Activated CD8-positive, alpha-beta T cell treated with anti-CD3 and anti-CD28 coated beads for 36 hours (primary cell): ENCODE results near the gene RHOV. TPM values are rescaled to one million over a fixed set of nuclear protein-coding genes. Genes with fewer than 3 reads are reported as not detected.

Source experiments
- ATAC-seq: fragments of 200-7000 bp; cut with Tn5 transposase; one replicate; pipeline ENCODE4 v1.10.0; 2021; ENCODE audit warnings: mild to moderate bottlenecking, moderate library complexity
- CTCF ChIA-PET: fragments of 350-600 bp; sonication (Branson Sonifier 250); formaldehyde crosslinking; loops from one replicate; lab custom pipeline; 2021; ENCODE audit warnings: antibody characterized with exemption; lab: Charles Lee
- POLR2A ChIA-PET: fragments of 350-600 bp; sonication (Branson Sonifier 250); formaldehyde crosslinking; loops from one replicate; lab custom pipeline; 2021; ENCODE audit warnings: antibody characterized with exemption; lab: Charles Lee
- DNase-seq: peaks from one replicate; pipeline ENCODE4 v3.0.0-alpha.2; 2020
- H3K27ac Mint-ChIP-seq: one replicate; pipeline ENCODE4 v1.8.0; 2021; ENCODE audit warnings: mild to moderate bottlenecking, mixed read lengths
- H3K27me3 Mint-ChIP-seq: one replicate; pipeline ENCODE4 v1.8.0; 2021; ENCODE audit warnings: mixed read lengths
- H3K36me3 Mint-ChIP-seq: one replicate; pipeline ENCODE4 v1.8.0; 2021; ENCODE audit warnings: low read depth, mixed read lengths
- H3K4me1 Mint-ChIP-seq: one replicate; pipeline ENCODE4 v1.8.0; 2021; ENCODE audit warnings: low read depth, mixed read lengths
- H3K4me3 Mint-ChIP-seq: one replicate; pipeline ENCODE4 v1.8.0; 2021; ENCODE audit warnings: mild to moderate bottlenecking, moderate library complexity, mixed read lengths
- H3K9me3 Mint-ChIP-seq: one replicate; pipeline ENCODE4 v1.8.0; 2021; ENCODE audit warnings: mixed read lengths
- CTCF ChIP-seq: fragments of 200-600 bp; IDR thresholded peaks from one replicate; pipeline ENCODE4 v1.8.0; 2022; ENCODE audit warnings: antibody characterized with exemption, mild to moderate bottlenecking
- intact Hi-C: fragments of 100-400 bp; cut with micrococcal nuclease; formaldehyde crosslinking; loops from one replicate; pipeline ENCODE4 v1.10.0; 2022
- total RNA-seq, 2 experiments: library from RNA; stranded (reverse); gene quantifications; one replicate each; pipeline ENCODE4 v1.2.3, GENCODE V29; 2021

Gene RHOV
- total RNA-seq, 2 experiments from 2014 or later, result 0.40 to 0.41 TPM

GRCh38 chr15:40918799-40919392 lies 44.9 kb upstream of the RHOV start:
- H3K4me3 Mint-ChIP-seq, result no peak overlapping the region
- POLR2A ChIA-PET, result interaction anchor here (1.3 kb wide), 1 partner anchor 9 kb away, joined by 3 read pairs; no protein-coding TSS in a partner anchor
- ATAC-seq (no peak), DNase-seq (no peak)
- H3K27me3 Mint-ChIP-seq, result no peaks in the 10 kb centered on the region
- no peaks in the 10 kb centered on the region for H3K9me3 Mint-ChIP-seq
- TF ChIP-seq CTCF, result no peak
- H3K4me1 Mint-ChIP-seq, result no peaks in the 10 kb centered on the region
- no peaks in the 10 kb centered on the region for H3K36me3 Mint-ChIP-seq
- intact Hi-C loops, result no loop called here
- CTCF ChIA-PET, result interaction anchor here (1.4 to 1.8 kb wide), 2 partner anchors 12 to 15 kb away, joined by 4 to 7 read pairs; partner anchors contain the start of gene DLL4
- H3K27ac Mint-ChIP-seq, result no peak overlapping the region

- DNase-seq, result no peak
- CTCF ChIA-PET, result interaction anchor here (1.4 to 1.8 kb wide), 2 partner anchors 12 to 14 kb away, joined by 4 to 7 read pairs; partner anchors contain the start of gene DLL4
- intact Hi-C loops, result no loop called here
Measured at GRCh38 chr15:40918146-40918798, 44.2 kb upstream of the RHOV start.

GRCh38 chr15:40917585-40917984 lies 43.6 kb upstream of the RHOV start:
- Mint-ChIP-seq H3K4me3 (no peak overlapping the region), H3K4me1 (no peaks in the 10 kb centered on the region), H3K36me3 (no peaks in the 10 kb centered on the region), H3K27ac (no peak overlapping the region), H3K27me3 (no peaks in the 10 kb centered on the region), H3K9me3 (no peaks in the 10 kb centered on the region)
- POLR2A ChIA-PET, result interaction anchor here (1.3 kb wide), 1 partner anchor 11 kb away, joined by 3 read pairs; no protein-coding TSS in a partner anchor
- DNase-seq (no peak), ATAC-seq (no peak)
- intact Hi-C loops, result no loop called here
- CTCF ChIA-PET, result interaction anchor here (1.4 to 3.2 kb wide), 2 partner anchors 11 to 13 kb away, joined by 4 to 19 read pairs; no protein-coding TSS in a partner anchor
- TF ChIP-seq CTCF, result no peak

More at GRCh38 chr15:40918146-40918798, 44.2 kb upstream of the RHOV start:
- H3K9me3 Mint-ChIP-seq, result no peaks in the 10 kb centered on the region
- ATAC-seq, result no peak
- no peaks in the 10 kb centered on the region for H3K4me1 Mint-ChIP-seq
- TF ChIP-seq CTCF, result no peak
- no peak overlapping the region for H3K27ac Mint-ChIP-seq
- POLR2A ChIA-PET, result interaction anchor here (1.3 kb wide), 1 partner anchor 10 kb away, joined by 3 read pairs; no protein-coding TSS in a partner anchor
- no peak overlapping the region for H3K4me3 Mint-ChIP-seq
- no peaks in the 10 kb centered on the region for H3K36me3 Mint-ChIP-seq
- no peaks in the 10 kb centered on the region for H3K27me3 Mint-ChIP-seq

- DNase-seq (no peak), ATAC-seq (no peak)
- no peaks in the 10 kb centered on the region for H3K27me3 Mint-ChIP-seq
- H3K4me1 Mint-ChIP-seq, result no peaks in the 10 kb centered on the region
- H3K9me3 Mint-ChIP-seq, result no peaks in the 10 kb centered on the region
- intact Hi-C loops, result no loop called here
- CTCF ChIA-PET, result interaction anchor here (0.8 to 3.2 kb wide), 6 partner anchors 9 to 106 kb away, joined by 4 to 19 read pairs (median 6); partner anchors contain the start of gene DLL4
- no peak overlapping the region for H3K4me3 Mint-ChIP-seq
- H3K36me3 Mint-ChIP-seq, result no peaks in the 10 kb centered on the region
- H3K27ac Mint-ChIP-seq, result no peak overlapping the region
- no peak for TF ChIP-seq CTCF
- POLR2A ChIA-PET, result interaction anchor here (0.8 to 1.6 kb wide), 3 partner anchors 15 to 42 kb away, joined by 3 read pairs; no protein-coding TSS in a partner anchor
Measured at GRCh38 chr15:40915679-40916078, 41.6 kb upstream of the RHOV start.
